ENCODE data around the gene CEP85. TPM values are rescaled to one million over a fixed set of nuclear protein-coding genes. Genes with fewer than 3 reads are reported as not detected.

Gene CEP85
- total RNA-seq, 1 experiment from 2014 or later, result 38.6 TPM

GRCh38 chr1:26252718-26253117, 18.7 kb downstream of the CEP85 start:
- H3K9ac ChIP-seq (ENCODE audit: extremely low read depth, insufficient read length, low read length), result no peak overlapping the region
- H3K4me2 ChIP-seq (ENCODE audit: insufficient read depth, insufficient read length, low read length), result no peak overlapping the region
- peaks cover 4% of the 10 kb centered on the region for H3K79me1 ChIP-seq (ENCODE audit: insufficient read depth, low read depth, low read length, poor library complexity, severe bottlenecking)
- TF ChIP-seq CTCF (conservative IDR thresholded peaks at IDR 0.05), result no peak
- H3K9me3 Mint-ChIP-seq, result peaks cover 3 to 4% of the 10 kb centered on the region in 2 experiments; a peak in 3 of 5 replicates
- H3K4me1 Mint-ChIP-seq, result no peaks in the 10 kb centered on the region
- no peak overlapping the region for H3T11ph ChIP-seq (ENCODE audit: low read length)
- H4K8ac ChIP-seq (replicated peaks; ENCODE audit: insufficient read length, low read depth, low read length), result no peak overlapping the region
- no peaks in the 10 kb centered on the region for H4K20me1 ChIP-seq (ENCODE audit: control insufficient read depth, insufficient read depth, insufficient read length)
- no peak overlapping the region for H2AFZ ChIP-seq (ENCODE audit: low read length)
- no peak overlapping the region for H3K14ac ChIP-seq (ENCODE audit: insufficient read depth, low read length)
- no peak overlapping the region for H2BK15ac ChIP-seq (ENCODE audit: low read depth, low read length)
- no peak overlapping the region for H2BK5ac ChIP-seq (ENCODE audit: insufficient read length, low read length)
- peaks cover 48 to 71% (median 70%) of the 10 kb centered on the region in 3 experiments for H3K36me3 Mint-ChIP-seq (ENCODE audit: insufficient read depth in 1 of 3, low read depth in 3 of 3)
- no peak overlapping the region for H4K5ac ChIP-seq (ENCODE audit: insufficient read length, low read depth, low read length)
- no peak overlapping the region for H3K4me3 Mint-ChIP-seq
- WGBS (ENCODE audit: extremely low coverage, insufficient read length, low lambda C conversion rate), result no CpG with 5 or more reads among the region's 7 CpGs
- no peak overlapping the region for H2AK5ac ChIP-seq (ENCODE audit: insufficient read length, low read length)
- H3K23ac ChIP-seq (ENCODE audit: insufficient read length, low read depth, low read length), result no peak overlapping the region
- H3K18ac ChIP-seq (ENCODE audit: insufficient read length, low read depth, low read length), result no peak overlapping the region
- no peak overlapping the region for H3K56ac ChIP-seq (ENCODE audit: insufficient read length, low read depth, low read length)
- H4K91ac ChIP-seq (ENCODE audit: insufficient read length, low read depth, low read length), result no peak overlapping the region
- no peaks in the 10 kb centered on the region for H3K27me3 ChIP-seq (ENCODE audit: insufficient read depth, low read length)
- H3K23me2 ChIP-seq (ENCODE audit: insufficient read length, low read depth, low read length, poor library complexity, severe bottlenecking), result no peaks in the 10 kb centered on the region
- no peak overlapping the region for H3K27ac Mint-ChIP-seq
- no peaks in the 10 kb centered on the region for H3K27me3 Mint-ChIP-seq (ENCODE audit: low read depth)
- no peak overlapping the region for H3K4ac ChIP-seq (ENCODE audit: low read depth, low read length)
- no peak overlapping the region for H3K27ac ChIP-seq (ENCODE audit: insufficient read length, low read depth, low read length)
- no peak overlapping the region for H2BK120ac ChIP-seq (ENCODE audit: low read depth, low read length, poor library complexity, severe bottlenecking)
- H2BK12ac ChIP-seq (ENCODE audit: insufficient read length, low read depth, low read length), result no peak overlapping the region
- H3K9me3 ChIP-seq (ENCODE audit: control insufficient read depth, low read depth, low read length), result no peaks in the 10 kb centered on the region
- H3K4me1 ChIP-seq (ENCODE audit: insufficient read depth, low read length), result no peaks in the 10 kb centered on the region
- no peak overlapping the region for H2BK20ac ChIP-seq (ENCODE audit: low read depth, low read length, poor library complexity, severe bottlenecking)
- no peaks in the 10 kb centered on the region; the same call in 1 of the 2 replicates for H3K79me2 ChIP-seq (ENCODE audit: insufficient read depth, low read length)
- DNase-seq, result no peak
